Keratinocyte (primary cell): ENCODE data around the gene IL1RAPL1. TPM values are rescaled to one million over a fixed set of nuclear protein-coding genes. Genes with fewer than 3 reads are reported as not detected.

Experiments
- DNase-seq: peaks from one replicate; pipeline ENCODE4 v3.0.0-alpha.2; 2011; ENCODE audit warnings: low read depth, missing footprints, low spot score
- FAIRE-seq: peaks from 2 replicates; lab custom pipeline; 2011; peaks lifted over from hg19 to GRCh38; lab: Jason Lieb, UNC
- H2AFZ ChIP-seq: 2 replicates; pipeline ENCODE4 v1.6.0; 2012; ENCODE audit warnings: low read length, control low read depth, inconsistent platforms; ENCODE audit not compliant: control insufficient read depth
- H3K27ac ChIP-seq: 2 replicates; pipeline ENCODE4 v1.5.1; 2011; ENCODE audit warnings: low read length; ENCODE audit not compliant: control insufficient read depth, insufficient read depth
- H3K27me3 ChIP-seq: 3 replicates; pipeline ENCODE4 v1.6.0; 2011; ENCODE audit warnings: low read length; ENCODE audit not compliant: control insufficient read depth, insufficient read depth; ENCODE audit errors: extremely low read depth
- H3K36me3 ChIP-seq, 2 experiments: 2 replicates in 1 of 2; 3 replicates in 1 of 2; pipeline ENCODE4 v1.5.1; 2011; ENCODE audit warnings: low read length in 2 of 2, mild to moderate bottlenecking in 1 of 2; ENCODE audit not compliant: control insufficient read depth in 2 of 2, insufficient read depth in 2 of 2; ENCODE audit errors: extremely low read depth in 1 of 2
- H3K4me1 ChIP-seq: 3 replicates; pipeline ENCODE4 v1.5.1; 2011; ENCODE audit warnings: low read length; ENCODE audit not compliant: control insufficient read depth, insufficient read depth; ENCODE audit errors: extremely low read depth
- H3K4me2 ChIP-seq: 3 replicates; pipeline ENCODE4 v1.6.0; 2011; ENCODE audit warnings: low read depth, low read length; ENCODE audit not compliant: control insufficient read depth, insufficient read depth; ENCODE audit errors: extremely low read depth
- H3K4me3 ChIP-seq, 3 experiments: fragments of 200-600 bp in 1 of 3; sonication (generic) in 1 of 3; 2 replicates in 2 of 3; 3 replicates in 1 of 3; pipeline ENCODE4 v1.5.1; 2011 to 2016; ENCODE audit warnings: low read length in 3 of 3, mild to moderate bottlenecking in 3 of 3, control low read depth in 2 of 3, inconsistent platforms in 1 of 3, low read depth in 1 of 3, mixed read lengths in 1 of 3, mixed run types in 1 of 3, moderate library complexity in 1 of 3; ENCODE audit not compliant: control insufficient read depth in 2 of 3, insufficient read depth in 2 of 3; ENCODE audit errors: extremely low read depth in 1 of 3
- H3K79me2 ChIP-seq: 2 replicates; pipeline ENCODE4 v1.6.0; 2012; ENCODE audit warnings: low read length; ENCODE audit not compliant: control insufficient read depth, insufficient read depth
- H3K9ac ChIP-seq: 3 replicates; pipeline ENCODE4 v1.6.0; 2011; ENCODE audit warnings: low read length; ENCODE audit not compliant: control insufficient read depth, insufficient read depth; ENCODE audit errors: extremely low read depth
- H3K9me1 ChIP-seq: 3 replicates; pipeline ENCODE4 v1.6.0; 2011; ENCODE audit warnings: low read length; ENCODE audit not compliant: control insufficient read depth, insufficient read depth; ENCODE audit errors: extremely low read depth
- H3K9me3 ChIP-seq: 2 replicates; pipeline ENCODE4 v1.5.1; 2012; ENCODE audit warnings: low read depth, low read length; ENCODE audit not compliant: control insufficient read depth
- H4K20me1 ChIP-seq: 3 replicates; pipeline ENCODE4 v1.6.0; 2011; ENCODE audit warnings: low read length; ENCODE audit not compliant: control insufficient read depth, insufficient read depth; ENCODE audit errors: extremely low read depth
- EZH2 ChIP-seq: IDR thresholded peaks from one replicate; pipeline ENCODE4 v1.6.1; 2012; ENCODE audit warnings: inconsistent platforms, mild to moderate bottlenecking, low read length, moderate library complexity
- dilution Hi-C: fragments of 300-500 bp; cut with MboI; formaldehyde crosslinking; loops from one replicate; pipeline ENCODE4 v1.7.0; 2020; ENCODE audit warnings: low sequenced_read_pairs; ENCODE audit not compliant: extremely low pct_ligation_motif_present
- polyA plus RNA-seq, 5 experiments: library from polyadenylated mRNA; depleted of rRNA in 3 of 5; stranded (reverse) in 3 of 5; stranded (forward) in 1 of 5; unstranded in 1 of 5; fragments of >200 nt; gene quantifications; 1 replicate in 1 of 5; 2 replicates in 3 of 5; 3 replicates in 1 of 5; pipeline versions ENCODE4 v1.2.1 to v1.2.3, GENCODE V29; 2011 to 2012; ENCODE audit warnings: missing spikeins in 2 of 5, low read depth in 1 of 5, low replicate concordance in 1 of 5
- TF ChIP-seq, protein P1 (sequence below), 3 experiments: IDR thresholded peaks in 1 of 3; conservative IDR thresholded peaks in 1 of 3; optimal IDR thresholded peaks in 1 of 3; 2 replicates in 2 of 3; 3 replicates in 1 of 3; pipeline versions ENCODE3 to v1.5.1; 2011; ENCODE audit warnings: low read length in 3 of 3, mild to moderate bottlenecking in 3 of 3, moderate library complexity in 2 of 3, control low read depth in 1 of 3, inconsistent platforms in 1 of 3; ENCODE audit not compliant: insufficient read depth in 2 of 3; ENCODE audit errors: extremely low read depth in 1 of 3

IL1RAPL1 gene
- polyA plus RNA-seq, 1 donor (not counting 4 experiments of a cell fraction or from before 2014, with no cell fraction given), result 2.8 TPM

DNA sequence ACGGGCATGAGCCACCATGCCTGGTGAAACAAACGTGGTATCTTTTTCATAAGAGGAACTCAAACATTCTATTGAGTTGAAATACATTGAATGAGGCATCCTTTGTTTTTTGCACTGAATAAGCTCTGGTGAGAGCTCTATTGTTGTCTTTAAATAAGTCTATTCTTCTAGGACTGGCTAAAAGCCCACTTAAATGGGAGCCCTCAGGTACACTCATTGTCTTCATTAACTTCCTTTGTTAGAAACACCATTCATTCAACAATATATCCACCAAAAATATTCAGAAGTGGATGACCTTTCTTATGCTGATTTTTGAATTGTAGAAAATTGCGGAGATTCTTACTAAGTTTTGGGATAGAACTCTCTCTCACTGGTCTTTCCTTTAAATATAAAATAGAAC lies 568.0 kb downstream of the IL1RAPL1 start:
- Histone ChIP-seq H3K79me2 (no peaks in the 10 kb centered on the region), H3K36me3 (no peaks in the 10 kb centered on the region), H3K9ac (no peak overlapping the region), H3K4me1 (no peaks in the 10 kb centered on the region), H3K9me1 (no peaks in the 10 kb centered on the region), H3K27me3 (no peaks in the 10 kb centered on the region), H4K20me1 (no peaks in the 10 kb centered on the region), H3K4me2 (no peak overlapping the region), H2AFZ (no peak overlapping the region), H3K9me3 (no peaks in the 10 kb centered on the region), H3K4me3 (no peak overlapping the region), H3K27ac (no peak overlapping the region)
- DNase-seq, result no peak
- TF ChIP-seq, protein P1, sequence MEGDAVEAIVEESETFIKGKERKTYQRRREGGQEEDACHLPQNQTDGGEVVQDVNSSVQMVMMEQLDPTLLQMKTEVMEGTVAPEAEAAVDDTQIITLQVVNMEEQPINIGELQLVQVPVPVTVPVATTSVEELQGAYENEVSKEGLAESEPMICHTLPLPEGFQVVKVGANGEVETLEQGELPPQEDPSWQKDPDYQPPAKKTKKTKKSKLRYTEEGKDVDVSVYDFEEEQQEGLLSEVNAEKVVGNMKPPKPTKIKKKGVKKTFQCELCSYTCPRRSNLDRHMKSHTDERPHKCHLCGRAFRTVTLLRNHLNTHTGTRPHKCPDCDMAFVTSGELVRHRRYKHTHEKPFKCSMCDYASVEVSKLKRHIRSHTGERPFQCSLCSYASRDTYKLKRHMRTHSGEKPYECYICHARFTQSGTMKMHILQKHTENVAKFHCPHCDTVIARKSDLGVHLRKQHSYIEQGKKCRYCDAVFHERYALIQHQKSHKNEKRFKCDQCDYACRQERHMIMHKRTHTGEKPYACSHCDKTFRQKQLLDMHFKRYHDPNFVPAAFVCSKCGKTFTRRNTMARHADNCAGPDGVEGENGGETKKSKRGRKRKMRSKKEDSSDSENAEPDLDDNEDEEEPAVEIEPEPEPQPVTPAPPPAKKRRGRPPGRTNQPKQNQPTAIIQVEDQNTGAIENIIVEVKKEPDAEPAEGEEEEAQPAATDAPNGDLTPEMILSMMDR (optimal IDR thresholded peaks at IDR 0.05 in 1 of 3, IDR thresholded peaks at IDR 0.05 in 1 of 3, conservative IDR thresholded peaks at IDR 0.05 in 1 of 3; ENCODE audit: extremely low read depth in 1 of 3, insufficient read depth in 2 of 3, low read length in 3 of 3), result no peak
- TF ChIP-seq EZH2, result no peak
- no peak for FAIRE-seq
- dilution Hi-C loops, result no loop called here

DNA sequence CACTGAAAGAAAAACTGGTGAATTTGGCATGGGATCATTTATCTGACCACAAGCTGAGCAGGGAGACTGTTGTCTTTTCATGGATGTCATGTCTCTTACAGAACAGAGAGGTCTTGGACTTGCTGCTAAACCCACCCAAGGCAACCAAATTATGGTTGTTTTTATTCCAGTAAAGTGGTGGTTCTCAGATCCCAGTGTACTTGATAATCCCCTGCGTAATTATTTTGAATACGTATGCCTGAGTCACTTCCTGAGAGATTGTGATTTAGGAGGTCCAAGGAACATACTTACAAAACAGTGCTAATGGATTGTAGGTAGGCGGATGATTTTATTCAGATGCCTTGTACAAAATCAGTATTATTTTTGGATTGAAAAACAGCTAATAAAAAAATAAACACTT lies 585.6 kb downstream of the IL1RAPL1 start:
- no peak overlapping the region for H3K27ac ChIP-seq
- H3K9me3 ChIP-seq, result no peaks in the 10 kb centered on the region
- dilution Hi-C loops, result no loop called here
- no peak for TF ChIP-seq EZH2
- TF ChIP-seq, protein P1 (optimal IDR thresholded peaks at IDR 0.05 in 1 of 3, IDR thresholded peaks at IDR 0.05 in 1 of 3, conservative IDR thresholded peaks at IDR 0.05 in 1 of 3; ENCODE audit: extremely low read depth in 1 of 3, insufficient read depth in 2 of 3, low read length in 3 of 3), result no peak
- H3K4me1 ChIP-seq, result no peaks in the 10 kb centered on the region
- H3K79me2 ChIP-seq, result no peaks in the 10 kb centered on the region
- no peak overlapping the region for H3K4me2 ChIP-seq
- H3K4me3 ChIP-seq, result no peak overlapping the region
- no peaks in the 10 kb centered on the region for H3K27me3 ChIP-seq
- H4K20me1 ChIP-seq, result no peaks in the 10 kb centered on the region
- H3K9ac ChIP-seq, result no peak overlapping the region
- DNase-seq (no peak), FAIRE-seq (no peak)
- no peaks in the 10 kb centered on the region for H3K9me1 ChIP-seq
- H3K36me3 ChIP-seq, result no peaks in the 10 kb centered on the region
- H2AFZ ChIP-seq, result no peak overlapping the region
